ENCODE data around the gene BMP10.

Gene BMP10

GRCh38 chr2:68817306-68817705 is 53.9 kb downstream of the BMP10 start:
- DNase-seq (ENCODE audit: low read depth), result no peak
